H1 (cell line): ENCODE measurements around the gene TANC1. TPM values are rescaled to one million over a fixed set of nuclear protein-coding genes. Genes with fewer than 3 reads are reported as not detected.

Source experiments
- CTCF ChIA-PET: fragments of 300-600 bp; sonication (Branson Sonifier 250); formaldehyde crosslinking; loops from one replicate; lab custom pipeline; 2021; ENCODE audit not compliant: partially characterized antibody; lab: Charles Lee
- POLR2A ChIA-PET: fragments of 300-600 bp; sonication (Branson Sonifier 250); formaldehyde crosslinking; loops from one replicate; lab custom pipeline; 2021; ENCODE audit warnings: inconsistent platforms; ENCODE audit not compliant: partially characterized antibody; lab: Charles Lee
- DNase-seq, 2 experiments: peaks; one replicate each; pipeline versions ENCODE4 v3.0.0 to v3.0.0-alpha.2; 2010 to 2022; ENCODE audit warnings: low spot score in 2 of 2, low read depth in 1 of 2, mixed read lengths in 1 of 2
- FAIRE-seq: peaks from 2 replicates; lab custom pipeline; 2011; peaks lifted over from hg19 to GRCh38; lab: Jason Lieb, UNC
- H2AFZ ChIP-seq: 2 replicates; pipeline ENCODE4 v1.8.1; 2012; ENCODE audit warnings: low read length, inconsistent platforms
- H2AK5ac ChIP-seq: 2 replicates; pipeline ENCODE4 v1.6.1; 2013; ENCODE audit warnings: low read depth, low read length
- H2BK120ac ChIP-seq: replicated peaks from 2 replicates; pipeline ENCODE3; 2013; ENCODE audit warnings: low read depth, low read length, inconsistent platforms
- H2BK12ac ChIP-seq: 2 replicates; pipeline ENCODE4 v1.6.1; 2013; ENCODE audit warnings: low read depth, low read length
- H2BK15ac ChIP-seq: 2 replicates; pipeline ENCODE4 v1.6.1; 2013; ENCODE audit warnings: low read length
- H2BK20ac ChIP-seq: 2 replicates; pipeline ENCODE4 v1.6.1; 2013; ENCODE audit warnings: low read length
- H2BK5ac ChIP-seq: 2 replicates; pipeline ENCODE4 v1.6.1; 2013; ENCODE audit warnings: low read depth, low read length
- H3K14ac ChIP-seq: 2 replicates; pipeline ENCODE4 v1.6.1; 2013; ENCODE audit warnings: inconsistent platforms; ENCODE audit not compliant: insufficient read length
- H3K18ac ChIP-seq: 2 replicates; pipeline ENCODE4 v1.6.1; 2013; ENCODE audit warnings: low read length; ENCODE audit errors: extremely low read depth
- H3K23ac ChIP-seq: 2 replicates; pipeline ENCODE4 v1.6.1; 2013; ENCODE audit warnings: inconsistent platforms; ENCODE audit not compliant: insufficient read length
- H3K23me2 ChIP-seq: 2 replicates; pipeline ENCODE4 v1.6.1; 2013; ENCODE audit warnings: low read depth, low read length
- H3K27ac ChIP-seq: 2 replicates; pipeline ENCODE4 v1.6.1; 2011; ENCODE audit warnings: low read depth, low read length, inconsistent platforms
- H3K27me3 ChIP-seq, 4 experiments: replicated peaks in 1 of 4; 1 replicate in 1 of 4; 2 replicates in 3 of 4; pipeline versions ENCODE4 v1.6.1 to v1.8.1; 2011 to 2013; ENCODE audit warnings: low read length in 3 of 4, mild to moderate bottlenecking in 3 of 4, inconsistent platforms in 2 of 4, mixed read lengths in 2 of 4, moderate library complexity in 1 of 4; ENCODE audit not compliant: control insufficient read depth in 3 of 4, insufficient read depth in 3 of 4; ENCODE audit errors: extremely low read depth in 1 of 4
- H3K36me3 ChIP-seq, 4 experiments: 2 replicates each; pipeline versions ENCODE4 v1.6.1 to v1.8.1; 2011 to 2013; ENCODE audit warnings: mild to moderate bottlenecking in 4 of 4, low read length in 3 of 4, moderate library complexity in 2 of 4, control low read depth in 1 of 4, inconsistent platforms in 1 of 4; ENCODE audit not compliant: insufficient read depth in 4 of 4, control insufficient read depth in 2 of 4
- H3K4ac ChIP-seq: replicated peaks from 2 replicates; pipeline ENCODE3; 2013; ENCODE audit warnings: low read length, low read depth, mixed read lengths, inconsistent platforms; ENCODE audit not compliant: insufficient read length
- H3K4me1 ChIP-seq, 4 experiments: replicated peaks in 1 of 4; 1 replicate in 1 of 4; 2 replicates in 3 of 4; pipeline versions ENCODE4 v1.6.1 to v1.8.1; 2011 to 2013; ENCODE audit warnings: low read length in 3 of 4, inconsistent platforms in 2 of 4, mixed read lengths in 1 of 4; ENCODE audit not compliant: insufficient read depth in 4 of 4, control insufficient read depth in 3 of 4
- H3K4me2 ChIP-seq, 2 experiments: 2 replicates each; pipeline versions ENCODE4 v1.6.1 to v1.8.1; 2011 to 2013; ENCODE audit warnings: low read depth in 2 of 2, low read length in 2 of 2, control low read depth in 1 of 2, inconsistent platforms in 1 of 2, mild to moderate bottlenecking in 1 of 2; ENCODE audit not compliant: insufficient read depth in 1 of 2
- H3K4me3 ChIP-seq, 4 experiments: fragments of 200-600, 300-600 bp in 1 of 4; sonication (generic), shearing (Covaris generic), sonication (Bioruptor Twin) in 1 of 4; 2 replicates each; pipeline versions ENCODE4 v1.5.1 to v1.8.1; 2011 to 2016; ENCODE audit warnings: low read length in 4 of 4, low read depth in 3 of 4, control low read depth in 2 of 4, inconsistent platforms in 2 of 4, mild to moderate bottlenecking in 2 of 4, mixed read lengths in 1 of 4, moderate library complexity in 1 of 4; ENCODE audit not compliant: insufficient read depth in 2 of 4; ENCODE audit errors: extremely low read depth in 1 of 4
- H3K56ac ChIP-seq: replicated peaks from 2 replicates; pipeline ENCODE3; 2013; ENCODE audit warnings: low read depth, mild to moderate bottlenecking, mixed read lengths, low read length, inconsistent platforms; ENCODE audit not compliant: insufficient read length
- H3K79me1 ChIP-seq: 2 replicates; pipeline ENCODE4 v1.6.1; 2013; ENCODE audit warnings: low read depth, low read length, control low read depth
- H3K79me2 ChIP-seq, 2 experiments: 2 replicates each; pipeline versions ENCODE4 v1.6.1 to v1.8.1; 2012 to 2013; ENCODE audit warnings: low read length in 2 of 2, mild to moderate bottlenecking in 2 of 2, inconsistent platforms in 1 of 2; ENCODE audit not compliant: insufficient read depth in 2 of 2, control insufficient read depth in 1 of 2
- H3K9ac ChIP-seq, 4 experiments: replicated peaks in 1 of 4; 1 replicate in 1 of 4; 2 replicates in 3 of 4; pipeline versions ENCODE4 v1.6.1 to v1.8.1; 2011 to 2013; ENCODE audit warnings: low read depth in 3 of 4, low read length in 3 of 4, control low read depth in 2 of 4, mild to moderate bottlenecking in 2 of 4, moderate library complexity in 2 of 4, inconsistent platforms in 1 of 4; ENCODE audit errors: extremely low read depth in 1 of 4
- H3K9me3 ChIP-seq, 2 experiments: 2 replicates each; pipeline versions ENCODE4 v1.6.1 to v1.8.1; 2012 to 2013; ENCODE audit warnings: mild to moderate bottlenecking in 2 of 2, moderate library complexity in 2 of 2, control low read depth in 1 of 2, inconsistent platforms in 1 of 2, low read depth in 1 of 2, low read length in 1 of 2, mixed read lengths in 1 of 2; ENCODE audit not compliant: insufficient read depth in 2 of 2
- H4K20me1 ChIP-seq, 2 experiments: replicated peaks in 1 of 2; 2 replicates each; pipeline versions ENCODE3 to v1.8.1; 2011 to 2013; ENCODE audit warnings: inconsistent platforms in 2 of 2, low read length in 2 of 2, mild to moderate bottlenecking in 1 of 2; ENCODE audit not compliant: insufficient read depth in 2 of 2, control insufficient read depth in 1 of 2
- H4K5ac ChIP-seq: 2 replicates; pipeline ENCODE4 v1.6.1; 2013; ENCODE audit warnings: low read length, low read depth, mixed read lengths, inconsistent platforms; ENCODE audit not compliant: insufficient read length
- H4K8ac ChIP-seq: 2 replicates; pipeline ENCODE4 v1.8.0; 2013; ENCODE audit warnings: mild to moderate bottlenecking, moderate library complexity, low read length, inconsistent platforms; ENCODE audit not compliant: insufficient read depth; ENCODE audit errors: extremely low read depth
- H4K91ac ChIP-seq: replicated peaks from 2 replicates; pipeline ENCODE3; 2013; ENCODE audit warnings: low read length, mixed read lengths, inconsistent platforms; ENCODE audit not compliant: insufficient read length
- BRCA1 ChIP-seq: IDR thresholded peaks from 2 replicates; pipeline ENCODE4 v1.6.1; 2012; ENCODE audit warnings: low read depth, low read length, improper control_type of control experiment
- CHD2 ChIP-seq: IDR thresholded peaks from 2 replicates; pipeline ENCODE4 v1.6.1; 2012; ENCODE audit warnings: low read length, improper control_type of control experiment
- EZH2 ChIP-seq: fragments of 200-600 bp; sonication (generic); IDR thresholded peaks from 2 replicates; pipeline ENCODE4 v1.7.1; 2012; ENCODE audit warnings: low read depth, mild to moderate bottlenecking, moderate library complexity, low read length, inconsistent platforms; ENCODE audit not compliant: severe bottlenecking
- FOSL1 ChIP-seq: IDR thresholded peaks from 2 replicates; pipeline ENCODE4 v1.6.1; 2011; ENCODE audit warnings: mild to moderate bottlenecking, low read depth, low read length, moderate library complexity; ENCODE audit not compliant: insufficient read depth
- KDM4A ChIP-seq: IDR thresholded peaks from one replicate; pipeline ENCODE4 v1.7.1; 2012; ENCODE audit warnings: low read depth, mild to moderate bottlenecking, moderate library complexity, low read length, inconsistent platforms; ENCODE audit not compliant: severe bottlenecking
- KDM5A ChIP-seq: fragments of 200-600 bp; IDR thresholded peaks from 2 replicates; pipeline ENCODE4 v1.7.1; 2012; ENCODE audit warnings: mild to moderate bottlenecking, low read length, inconsistent platforms, mixed read lengths
- POU5F1 ChIP-seq: IDR thresholded peaks from 2 replicates; pipeline ENCODE4 v1.6.1; 2011; ENCODE audit warnings: low read depth, mild to moderate bottlenecking, low read length, moderate library complexity
- RBBP5 ChIP-seq: IDR thresholded peaks from 2 replicates; pipeline ENCODE4 v1.7.1; 2012; ENCODE audit warnings: low read depth, mild to moderate bottlenecking, inconsistent platforms, low read length, moderate library complexity, borderline replicate concordance
- SRF ChIP-seq: IDR thresholded peaks from 2 replicates; pipeline ENCODE4 v1.6.1; 2011; ENCODE audit warnings: mild to moderate bottlenecking, low read depth, low read length, moderate library complexity
- TAF1 ChIP-seq: IDR thresholded peaks from 2 replicates; pipeline ENCODE4 v1.6.1; 2011; ENCODE audit warnings: mild to moderate bottlenecking, low read depth, low read length
- TAF7 ChIP-seq: optimal IDR thresholded peaks from 2 replicates; pipeline ENCODE3; 2011; ENCODE audit warnings: low read depth, mild to moderate bottlenecking, inconsistent platforms, low read length, moderate library complexity, borderline replicate concordance
- TBP ChIP-seq: IDR thresholded peaks from 2 replicates; pipeline ENCODE4 v1.6.1; 2011; ENCODE audit warnings: low read depth, low read length, improper control_type of control experiment
- TEAD4 ChIP-seq: IDR thresholded peaks from 2 replicates; pipeline ENCODE4 v1.6.1; 2012; ENCODE audit warnings: low read depth, low read length, inconsistent platforms, mixed read lengths
- YY1 ChIP-seq: IDR thresholded peaks from 2 replicates; pipeline ENCODE4 v1.6.1; 2011; ENCODE audit warnings: low read depth, mild to moderate bottlenecking, low read length
- WGBS, 2 experiments: shearing (Covaris generic) in 1 of 2; methylation state at CpG; one replicate each; pipeline versions ENCODE4 v1.1.6 to v1.1.7; 2013 to 2015; ENCODE audit warnings: low lambda C conversion rate in 2 of 2, mixed read lengths in 2 of 2, inconsistent platforms in 1 of 2, low coverage in 1 of 2, missing lambda C conversion rate in 1 of 2; ENCODE audit not compliant: insufficient replicate concordance in 2 of 2, insufficient coverage in 1 of 2, insufficient read length in 1 of 2; ENCODE audit errors: extremely low coverage in 1 of 2, missing lambda C conversion rate in 1 of 2; 5-methylcytosine and 5-hydroxymethylcytosine counted together
- polyA plus RNA-seq, 7 experiments: library from polyadenylated mRNA; depleted of rRNA in 3 of 7; stranded (reverse) in 5 of 7; unstranded in 2 of 7; fragments of >200 nt in 5 of 7; fragments of 200-250 nt in 2 of 7; gene quantifications; 1 replicate in 5 of 7; 2 replicates in 1 of 7; 4 replicates in 1 of 7; pipeline versions ENCODE4 v1.2.1 to v1.2.3, GENCODE V29; 2011 to 2013; ENCODE audit warnings: missing spikeins in 2 of 7, mixed read lengths in 2 of 7
- total RNA-seq: library from RNA; stranded (reverse); fragmentation: NEBNext Ultra II Directional; extraction: Animal tissue kit (Norgen Biotek cat#: 25700); gene quantifications from 2 replicates; pipeline ENCODE4 v1.2.1, GENCODE V29; 2021
- TF ChIP-seq, protein P1 (sequence below): IDR thresholded peaks from 2 replicates; pipeline ENCODE4 v1.6.1; 2011; ENCODE audit warnings: low read depth, mild to moderate bottlenecking, low read length; ENCODE audit not compliant: insufficient read depth

TANC1 gene
- total and polyA plus RNA-seq, 2 of the 8 experiments (the other 6 are each of a cell fraction or from before 2014, with no cell fraction given) = 4.1 to 7.6 TPM

DNA sequence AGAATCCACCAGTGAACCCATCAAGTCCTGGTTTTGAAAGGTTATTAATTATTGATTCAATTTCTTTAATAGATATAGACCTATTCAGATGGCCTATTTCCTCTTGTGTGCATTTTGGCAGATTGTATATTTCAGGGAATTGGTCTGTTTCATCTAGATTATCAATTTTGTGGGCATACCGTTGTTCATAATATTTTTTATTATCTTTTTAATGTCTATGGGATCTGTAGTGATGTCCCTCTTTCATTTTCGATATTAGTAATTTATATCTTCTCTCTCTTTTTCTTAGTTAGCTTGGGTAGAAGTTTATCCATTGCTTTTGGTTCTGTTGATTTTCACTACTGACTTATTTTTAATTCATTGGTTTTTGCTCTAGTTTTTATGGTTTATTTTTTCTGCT is 39.9 kb upstream of the TANC1 start:
- Histone ChIP-seq H3K36me3 (no peaks in the 10 kb centered on the region), H3K23me2 (no peaks in the 10 kb centered on the region), H2BK12ac (no peak overlapping the region), H3K4me1 (peaks cover 0 to under 1% (median 0%) of the 10 kb centered on the region in 4 experiments; a peak in 1 of 7 replicates), H3K4me3 (no peak overlapping the region), H3K4ac (no peak overlapping the region), H4K91ac (no peak overlapping the region), H2BK5ac (no peak overlapping the region), H2BK120ac (no peak overlapping the region), H3K9ac (no peak overlapping the region), H3K27ac (no peak overlapping the region), H3K18ac (no peak overlapping the region), H2AFZ (no peak overlapping the region), H3K56ac (no peak overlapping the region), H2AK5ac (no peak overlapping the region), H4K20me1 (no peaks in the 10 kb centered on the region), H2BK15ac (no peak overlapping the region), H3K4me2 (no peak overlapping the region), H3K27me3 (no peaks in the 10 kb centered on the region), H3K79me1 (no peaks in the 10 kb centered on the region), H3K23ac (no peak overlapping the region), H3K79me2 (no peaks in the 10 kb centered on the region), H3K9me3 (no peaks in the 10 kb centered on the region), H4K5ac (no peak overlapping the region), H2BK20ac (no peak overlapping the region), H4K8ac (no peak overlapping the region), H3K14ac (no peak overlapping the region)
- FAIRE-seq = no peak
- CTCF ChIA-PET = interaction anchor here (1.1 kb wide), 1 partner anchor 15 kb away, joined by 3 read pairs; no protein-coding TSS in a partner anchor
- TF ChIP-seq BRCA1 (no peak), EZH2 (no peak), TBP (no peak), KDM5A (no peak), TAF7 (no peak), SRF (no peak), TAF1 (no peak), FOSL1 (no peak), KDM4A (no peak), POU5F1 (no peak), CHD2 (no peak), TEAD4 (no peak), YY1 (no peak), RBBP5 (no peak)
- TF ChIP-seq, protein P1, sequence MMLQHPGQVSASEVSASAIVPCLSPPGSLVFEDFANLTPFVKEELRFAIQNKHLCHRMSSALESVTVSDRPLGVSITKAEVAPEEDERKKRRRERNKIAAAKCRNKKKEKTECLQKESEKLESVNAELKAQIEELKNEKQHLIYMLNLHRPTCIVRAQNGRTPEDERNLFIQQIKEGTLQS = no peak
- no peak for DNase-seq
- POLR2A ChIA-PET = no interaction called here
- WGBS, 2 experiments = 81% methylated on average over 2 of the region's 2 CpGs; no CpG with 5 or more reads in 1 of the 2 experiments
